ENCODE measurements around the gene B3GNT3. TPM values are rescaled to one million over a fixed set of nuclear protein-coding genes. Genes with fewer than 3 reads are reported as not detected.

The B3GNT3 gene
- not detected in 2 replicates for total RNA-seq

GRCh38 chr19:17794731-17795494, at the start of gene B3GNT3:
Gene B3GNT3 (plus strand): TSS chr19:17795138. CDS start chr19:17807808, 12,670 bp downstream.

GRCh38 chr19:17751103-17751911, 43.6 kb upstream of the B3GNT3 start, which contains the start of gene FCHO1:
Gene FCHO1 (plus strand): TSS chr19:17751477. CDS start chr19:17755165, 3,688 bp downstream.

GRCh38 chr19:17821190-17821589, 26.3 kb downstream of the B3GNT3 start, which contains the start of gene INSL3:
Gene INSL3 (minus strand): TSS chr19:17821519. CDS start chr19:17821506, 13 bp downstream.

GRCh38 chr19:17847538-17848366, 52.8 kb downstream of the B3GNT3 start, which contains the start of gene JAK3:
Gene JAK3 (minus strand): TSS chr19:17847982. CDS start chr19:17844417, 3,565 bp downstream.

GRCh38 chr19:17859533-17860330, 64.8 kb downstream of the B3GNT3 start, which contains the start of gene RPL18A:
Gene RPL18A (plus strand): TSS chr19:17859910. CDS start chr19:17859957, 47 bp downstream.

Other genes with a start within 250 kb of the B3GNT3 start
- 90.6 and 114 TPM in 2 replicates for gene COLGALT1, start 239.5 kb upstream of the B3GNT3 start, total RNA-seq
- gene UNC13A, start 106.8 kb upstream of the B3GNT3 start, total RNA-seq, result 0.16 and 0.18 TPM in 2 replicates
- gene MAP1S, start 75.7 kb upstream of the B3GNT3 start, total RNA-seq, result 44.6 and 47.0 TPM in 2 replicates
- gene FCHO1, start 43.7 kb upstream of the B3GNT3 start, total RNA-seq, result 0.32 and 0.72 TPM in 2 replicates
- not detected in 2 replicates for gene INSL3, start 26.4 kb downstream of the B3GNT3 start, total RNA-seq
- 13.8 and 17.3 TPM in 2 replicates for gene JAK3, start 52.8 kb downstream of the B3GNT3 start, total RNA-seq
- gene RPL18A, start 64.8 kb downstream of the B3GNT3 start, total RNA-seq, result 1,626 and 1,782 TPM in 2 replicates
- not detected in 2 replicates for gene SLC5A5, start 76.8 kb downstream of the B3GNT3 start, total RNA-seq
- gene CCDC124, start 137.9 kb downstream of the B3GNT3 start, total RNA-seq, result 38.2 and 77.6 TPM in 2 replicates
- 0.90 TPM in 1 of 2 replicates, not detected in the other for gene KCNN1, start 172.0 kb downstream of the B3GNT3 start, total RNA-seq
- gene ARRDC2, start 213.0 kb downstream of the B3GNT3 start, total RNA-seq, result 11.7 and 67.3 TPM in 2 replicates

Measured in cardiac atrium fibroblast (primary cell).